GDM1 (cell line): Measurements from ENCODE around the gene FCGR1A.
"Not testable (repeated sequence)": the region's sequence is repeated elsewhere in the genome, so short reads cannot be mapped to it uniquely, and the experiment has no call there.

Experiments
- DNase-seq: peaks from one replicate; lab custom pipeline; 2025; lab: John Stamatoyannopoulos, UW

The FCGR1A gene

DNA sequence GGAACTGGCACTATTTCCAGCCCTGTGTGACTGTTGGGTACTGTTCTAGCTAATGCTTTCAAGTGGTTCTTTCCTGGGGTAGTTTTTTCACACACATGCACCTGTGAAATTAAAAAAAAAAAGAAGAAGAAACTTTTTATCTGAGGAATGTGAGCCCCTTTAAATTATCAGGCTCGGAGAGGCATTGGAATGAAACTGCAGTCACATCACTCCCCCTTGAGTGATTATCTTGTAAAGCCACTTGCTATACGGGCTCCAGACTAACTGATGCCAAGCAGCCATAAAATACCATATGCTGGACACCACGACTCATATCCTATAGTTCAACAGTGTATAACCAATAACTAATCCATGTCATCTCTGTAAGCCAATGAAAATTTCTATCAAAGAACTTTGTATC is 5.4 kb upstream of the FCGR1A start:
- DNase-seq, result not testable (repeated sequence)

GRCh38 chr1:149778313-149778712 is 4.2 kb upstream of the FCGR1A start:
- DNase-seq, result not testable (repeated sequence)

GRCh38 chr1:149781413-149781984 is 995 bp upstream of the FCGR1A start:
- not testable (repeated sequence) for DNase-seq

DNA sequence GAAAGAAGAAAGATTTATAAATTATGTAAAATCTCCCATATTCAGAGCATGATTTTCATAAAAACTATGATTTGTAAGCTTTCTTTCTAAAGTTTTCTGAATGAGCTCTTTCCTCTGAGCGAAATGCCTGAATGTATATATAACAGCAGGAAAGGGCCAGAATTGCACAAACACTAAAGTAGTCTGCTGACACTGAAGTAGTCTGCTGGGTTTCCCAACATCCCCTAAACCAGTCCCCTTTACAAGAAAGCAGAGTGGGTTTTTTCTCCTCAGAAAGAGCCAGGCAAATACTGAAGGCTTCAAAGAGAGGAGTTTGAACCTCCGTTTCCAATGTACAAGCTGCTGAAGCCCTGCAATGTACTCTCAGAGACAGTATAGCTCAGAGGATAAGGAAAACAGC is 795 bp downstream of the FCGR1A start:
- DNase-seq, result not testable (repeated sequence)

GRCh38 chr1:149783868-149784267 is 1.4 kb downstream of the FCGR1A start:
- not testable (repeated sequence) for DNase-seq

DNA sequence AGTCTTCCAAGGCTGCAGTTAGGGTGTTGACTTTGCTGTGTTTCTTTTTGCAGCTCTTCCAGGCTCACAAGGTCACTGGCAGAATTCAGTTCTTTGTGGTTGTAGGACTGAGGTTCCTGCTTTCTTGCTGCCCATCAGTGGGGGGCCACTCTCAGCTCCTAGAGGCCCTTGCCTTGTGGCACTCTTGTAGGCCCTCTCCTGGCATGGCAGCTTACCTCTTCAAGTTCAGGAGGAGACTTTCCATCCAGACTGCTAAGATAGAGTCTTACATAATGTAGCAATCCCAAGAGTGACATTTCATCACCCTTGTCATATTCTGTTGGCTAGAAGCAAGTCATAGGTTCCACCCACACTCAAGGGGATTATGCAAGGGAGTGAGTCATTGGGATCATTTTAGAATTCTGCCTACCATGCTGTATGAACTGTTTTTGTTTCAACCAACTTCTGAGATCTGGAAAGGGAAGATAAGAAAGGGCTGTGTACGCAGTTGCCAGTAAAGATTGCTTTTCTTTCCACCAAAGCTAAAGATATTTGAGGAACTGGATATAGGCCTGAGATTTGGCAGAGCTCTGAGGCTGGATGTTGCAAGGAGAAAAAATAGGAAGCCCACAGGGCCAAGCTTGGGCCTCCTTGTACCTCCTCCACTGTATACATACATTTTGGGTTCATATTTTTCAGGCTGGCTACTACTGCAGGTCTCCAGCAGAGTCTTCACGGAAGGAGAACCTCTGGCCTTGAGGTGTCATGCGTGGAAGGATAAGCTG is 5.4 kb downstream of the FCGR1A start:
- not testable (repeated sequence) for DNase-seq

- DNase-seq, result peak; percentile 14
Observed at GRCh38 chr1:149792502-149792901, 10.0 kb downstream of the FCGR1A start.

DNA sequence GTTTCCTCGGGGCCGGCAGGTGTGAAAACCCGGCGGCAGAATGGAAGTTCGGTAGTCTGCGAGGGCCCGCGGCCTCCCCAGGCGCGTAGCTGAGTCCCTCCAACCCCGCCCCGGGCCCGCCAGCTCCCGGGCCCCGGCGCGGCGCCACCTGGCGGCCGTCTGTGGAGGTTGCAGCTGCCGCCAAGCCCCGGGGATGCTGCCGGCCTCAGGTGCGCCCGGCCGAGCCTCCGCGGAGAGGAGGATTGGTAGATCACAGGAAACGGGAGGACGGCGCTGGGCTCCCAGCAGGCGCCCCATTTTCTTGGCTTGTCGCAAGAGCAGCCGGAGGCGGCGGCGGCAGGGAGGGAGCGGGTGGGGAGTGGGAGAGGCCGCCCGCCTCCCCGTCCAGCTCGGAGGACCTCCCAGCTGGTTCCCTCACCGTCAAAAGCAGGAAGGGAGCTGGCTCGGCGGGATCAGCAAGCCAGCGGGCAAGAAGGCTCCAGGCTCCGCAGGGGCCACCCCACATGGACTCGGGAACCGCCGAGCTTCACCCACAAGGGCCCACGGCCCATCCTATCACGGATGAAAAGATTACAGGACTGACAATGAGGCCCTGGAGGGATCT is 10.5 kb downstream of the FCGR1A start:
- peak; percentile 23 for DNase-seq

GRCh38 chr1:149793885-149794284 is 11.4 kb downstream of the FCGR1A start:
- not testable (repeated sequence) for DNase-seq

DNA sequence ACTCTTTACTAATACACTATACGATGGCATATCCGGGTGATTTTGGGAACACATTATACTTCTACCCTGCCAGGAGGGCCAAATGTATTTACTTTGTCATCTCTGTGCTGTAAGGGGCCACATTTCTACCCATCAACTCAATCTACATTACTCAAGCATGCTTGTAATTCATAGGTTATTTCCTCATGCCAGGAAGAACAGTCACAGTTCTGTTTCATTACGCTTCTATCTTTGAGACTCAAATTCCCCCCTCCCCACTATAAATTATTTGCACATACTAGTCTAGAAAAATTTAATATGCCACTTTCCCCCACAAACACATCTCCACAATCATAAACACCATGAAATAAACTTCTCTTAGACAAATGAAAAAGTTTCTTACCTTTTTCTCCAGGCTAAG is 19.1 kb downstream of the FCGR1A start:
- not testable (repeated sequence) for DNase-seq

- not testable (repeated sequence) for DNase-seq
Observed at GRCh38 chr1:149804417-149805080, 22.1 kb downstream of the FCGR1A start.

GRCh38 chr1:149810697-149811405 is 28.4 kb downstream of the FCGR1A start:
- DNase-seq, result not testable (repeated sequence)

DNA sequence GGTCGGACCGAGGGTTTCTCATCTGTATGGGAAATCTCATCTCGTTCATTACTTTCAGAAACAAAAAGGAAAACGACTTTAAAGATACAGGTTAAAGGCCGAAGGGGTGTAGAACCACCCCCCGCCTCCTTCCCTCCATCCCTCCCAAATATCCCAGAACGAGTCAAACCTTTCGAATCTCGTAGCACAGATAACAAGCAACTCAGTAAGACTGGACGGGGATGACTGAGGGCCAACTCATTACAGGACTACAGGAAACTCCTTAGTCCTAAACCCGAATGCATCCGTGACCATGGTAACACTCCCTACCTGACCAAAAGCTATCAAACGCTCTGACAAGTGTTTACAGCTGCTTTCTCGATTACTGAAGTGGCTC is 29.0 kb downstream of the FCGR1A start:
- not testable (repeated sequence) for DNase-seq

DNA sequence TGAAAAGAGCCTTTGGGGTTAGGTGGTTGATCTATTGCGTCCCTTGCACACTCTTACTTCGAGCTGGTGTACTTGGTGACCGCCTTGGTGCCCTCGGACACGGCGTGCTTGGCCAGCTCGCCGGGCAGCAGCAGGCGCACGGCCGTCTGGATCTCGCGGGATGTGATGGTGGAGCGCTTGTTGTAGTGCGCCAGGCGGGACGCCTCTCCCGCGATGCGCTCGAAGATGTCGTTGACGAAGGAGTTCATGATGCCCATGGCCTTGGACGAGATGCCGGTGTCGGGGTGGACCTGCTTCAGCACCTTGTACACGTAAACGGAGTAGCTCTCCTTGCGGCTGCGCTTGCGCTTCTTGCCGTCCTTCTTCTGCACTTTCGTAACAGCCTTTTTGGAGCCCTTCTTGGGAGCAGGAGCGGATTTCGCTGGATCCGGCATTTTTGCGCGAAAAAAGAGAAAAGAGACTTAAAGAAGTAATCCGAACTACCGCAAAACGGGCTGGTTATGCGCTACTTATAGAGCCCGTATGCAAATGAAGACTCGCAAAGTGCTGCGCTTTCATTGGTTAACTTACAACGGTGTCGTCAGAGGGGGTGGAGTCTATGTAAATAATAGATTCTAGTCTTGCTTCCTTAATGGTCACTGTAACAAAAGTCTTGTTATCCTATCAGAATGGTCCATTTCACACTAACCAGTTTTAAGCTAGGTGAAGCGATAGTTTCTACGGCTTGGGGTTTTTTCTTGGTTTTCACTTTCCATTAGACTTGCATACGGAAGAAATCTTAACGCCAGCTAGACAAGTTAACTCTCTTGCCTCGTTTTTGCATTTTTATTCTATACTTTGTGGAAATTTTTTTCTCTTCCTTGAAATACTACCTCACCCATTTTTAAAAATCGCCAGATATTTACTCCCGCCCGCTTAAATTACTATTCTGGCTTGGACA is 29.7 kb downstream of the FCGR1A start:
- DNase-seq, result peak; percentile 91

DNA sequence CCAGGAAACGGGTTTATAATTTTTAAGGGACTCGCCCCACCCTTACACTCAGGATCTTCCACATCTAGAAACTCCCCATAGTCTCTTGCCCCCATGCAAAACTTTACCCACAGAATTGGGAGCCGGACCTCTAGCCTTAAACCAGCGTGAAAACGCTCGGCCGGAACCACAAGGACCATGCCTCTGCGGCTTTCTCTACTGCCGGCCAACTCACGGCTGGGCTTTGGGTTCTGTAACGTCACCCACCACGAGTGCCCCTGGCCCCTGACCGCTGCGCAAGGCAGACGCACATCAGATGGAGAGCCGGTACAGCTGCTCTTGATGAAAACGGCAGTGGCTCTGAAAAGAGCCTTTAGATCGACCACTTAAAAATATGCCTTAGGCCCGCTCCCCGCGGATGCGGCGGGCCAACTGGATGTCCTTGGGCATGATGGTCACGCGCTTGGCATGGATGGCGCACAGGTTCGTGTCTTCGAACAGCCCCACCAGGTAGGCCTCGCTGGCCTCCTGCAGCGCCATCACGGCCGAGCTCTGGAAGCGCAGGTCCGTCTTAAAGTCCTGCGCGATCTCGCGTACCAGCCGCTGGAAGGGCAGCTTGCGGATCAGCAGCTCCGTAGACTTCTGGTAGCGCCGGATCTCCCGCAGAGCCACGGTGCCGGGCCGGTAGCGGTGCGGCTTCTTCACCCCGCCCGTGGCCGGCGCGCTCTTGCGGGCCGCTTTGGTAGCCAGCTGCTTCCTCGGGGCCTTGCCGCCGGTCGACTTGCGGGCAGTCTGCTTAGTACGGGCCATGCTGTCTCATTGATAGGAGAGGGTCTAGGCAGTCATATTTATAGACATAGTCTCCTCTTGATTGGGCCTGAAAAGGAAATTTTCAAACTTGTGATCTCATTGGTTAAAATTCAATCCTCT is 30.7 kb downstream of the FCGR1A start:
- peak; percentile 57 for DNase-seq

DNA sequence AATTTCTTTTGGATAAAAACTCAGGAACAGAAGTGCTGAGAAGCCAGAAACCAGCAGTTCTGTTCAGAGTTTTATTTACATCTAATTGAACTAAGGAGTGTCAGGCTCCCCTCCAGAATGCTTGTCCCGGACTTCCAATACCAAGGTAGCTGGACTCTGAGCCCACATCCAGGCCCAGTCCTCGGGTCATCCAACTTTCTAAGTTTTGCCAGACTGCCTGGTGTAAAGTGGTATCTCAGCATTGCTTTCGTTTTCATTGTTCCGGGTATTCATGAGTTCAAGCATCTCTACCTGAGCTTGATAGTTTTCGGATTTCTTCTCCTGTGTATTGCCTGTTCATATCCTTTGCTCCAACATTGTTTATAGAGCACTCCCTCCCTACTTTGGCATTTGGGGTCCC is 37.9 kb downstream of the FCGR1A start:
- DNase-seq, result not testable (repeated sequence)

DNA sequence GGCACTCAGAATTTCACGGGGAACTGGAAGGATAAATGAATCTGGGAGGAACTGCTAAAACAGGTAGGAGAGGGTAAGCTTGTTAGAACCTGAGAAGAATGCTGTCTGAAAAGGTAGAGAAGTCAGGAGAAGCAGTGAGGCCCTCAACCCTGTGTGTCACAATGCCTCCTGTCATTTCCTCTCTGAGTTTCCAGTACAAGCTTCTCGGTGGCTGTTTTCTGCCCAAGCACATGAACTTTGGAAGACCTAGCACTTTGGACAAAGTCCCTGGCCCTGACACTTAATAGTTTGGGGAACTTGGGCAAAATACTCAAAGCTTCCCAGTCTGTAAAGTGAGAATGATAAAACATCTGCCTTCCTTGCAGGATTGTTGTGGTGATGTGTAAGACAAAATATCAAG is 44.1 kb downstream of the FCGR1A start:
- not testable (repeated sequence) for DNase-seq

GRCh38 chr1:149831764-149832315 is 49.3 kb downstream of the FCGR1A start:
- not testable (repeated sequence) for DNase-seq

DNA sequence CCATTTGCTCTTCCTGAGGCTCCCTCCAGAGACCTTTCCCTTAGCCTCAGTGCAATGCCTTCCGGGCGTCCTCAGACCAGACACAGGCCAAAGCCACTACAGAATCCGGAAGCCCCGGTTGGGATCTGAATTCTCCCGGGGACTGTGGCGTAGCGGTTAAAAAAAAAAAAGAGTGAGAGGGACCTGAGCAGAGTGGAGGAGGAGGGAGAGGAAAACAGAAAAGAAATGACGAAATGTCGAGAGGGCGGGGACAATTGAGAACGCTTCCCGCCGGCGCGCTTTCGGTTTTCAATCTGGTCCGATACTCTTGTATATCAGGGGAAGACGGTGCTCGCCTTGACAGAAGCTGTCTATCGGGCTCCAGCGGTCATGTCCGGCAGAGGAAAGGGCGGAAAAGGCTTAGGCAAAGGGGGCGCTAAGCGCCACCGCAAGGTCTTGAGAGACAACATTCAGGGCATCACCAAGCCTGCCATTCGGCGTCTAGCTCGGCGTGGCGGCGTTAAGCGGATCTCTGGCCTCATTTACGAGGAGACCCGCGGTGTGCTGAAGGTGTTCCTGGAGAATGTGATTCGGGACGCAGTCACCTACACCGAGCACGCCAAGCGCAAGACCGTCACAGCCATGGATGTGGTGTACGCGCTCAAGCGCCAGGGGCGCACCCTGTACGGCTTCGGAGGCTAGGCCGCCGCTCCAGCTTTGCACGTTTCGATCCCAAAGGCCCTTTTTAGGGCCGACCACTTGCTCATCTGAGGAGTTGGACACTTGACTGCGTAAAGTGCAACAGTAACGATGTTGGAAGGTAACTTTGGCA is 50.0 kb downstream of the FCGR1A start:
- DNase-seq, result not testable (repeated sequence)
